OCI-LY7 (cell line): Measurements from ENCODE around the gene KIF22. TPM values are rescaled to one million over a fixed set of nuclear protein-coding genes. Genes with fewer than 3 reads are reported as not detected.
"Not testable (repeated sequence)": the region's sequence is repeated elsewhere in the genome, so short reads cannot be mapped to it uniquely, and the experiment has no call there.

Experiments used
- BruUV-seq: library from RNA; stranded (reverse); fragments of 400-500 nt; replicated peaks from 2 replicates; lab custom pipeline; 2021; lab: Mats Ljungman, UMichigan
- CTCF ChIA-PET: fragments of 300-600 bp; sonication (Branson Sonifier 250); formaldehyde crosslinking; loops from one replicate; lab custom pipeline; 2022; ENCODE audit warnings: antibody characterized with exemption; ENCODE audit not compliant: unreplicated experiment; lab: Charles Lee
- POLR2A ChIA-PET: fragments of 300-600 bp; sonication (Branson Sonifier 250); formaldehyde crosslinking; loops from one replicate; lab custom pipeline; 2022; ENCODE audit warnings: antibody characterized with exemption; lab: Charles Lee
- DNase-seq: peaks from one replicate; pipeline ENCODE4 v3.0.0-alpha.2; 2015; ENCODE audit warnings: low spot score
- H2AFZ ChIP-seq: fragments of 200-600 bp; sonication (generic), shearing (Covaris generic); 2 replicates; pipeline ENCODE4 v1.6.1; 2014; ENCODE audit warnings: mild to moderate bottlenecking, antibody characterized with exemption, low read length, moderate library complexity
- H3K27ac ChIP-seq: fragments of 200-600 bp; sonication (generic); 2 replicates; pipeline ENCODE4 v1.5.1; 2014; ENCODE audit warnings: mixed run types, low read depth, mild to moderate bottlenecking, moderate library complexity, low read length, inconsistent platforms; ENCODE audit not compliant: poor library complexity, severe bottlenecking
- H3K36me3 ChIP-seq: fragments of 200-600 bp; sonication (generic); 2 replicates; pipeline ENCODE4 v1.6.1; 2014; ENCODE audit warnings: mild to moderate bottlenecking, antibody characterized with exemption, low read length, moderate library complexity, mixed read lengths; ENCODE audit not compliant: insufficient read depth
- H3K4me1 ChIP-seq: fragments of 200-600 bp; sonication (generic); 2 replicates; pipeline ENCODE4 v1.5.1; 2014; ENCODE audit warnings: mild to moderate bottlenecking, low read length; ENCODE audit not compliant: insufficient read depth, poor library complexity, severe bottlenecking
- H3K4me2 ChIP-seq: fragments of 200-600 bp; sonication (generic); 2 replicates; pipeline ENCODE4 v1.6.1; 2014; ENCODE audit warnings: mild to moderate bottlenecking, low read length
- H3K4me3 ChIP-seq: fragments of 200-600 bp; sonication (generic); 2 replicates; pipeline ENCODE4 v1.5.1; 2014; ENCODE audit warnings: mild to moderate bottlenecking, low read depth, low read length; ENCODE audit not compliant: poor library complexity, severe bottlenecking
- H3K79me2 ChIP-seq: fragments of 200-600 bp; sonication (generic); 2 replicates; pipeline ENCODE4 v1.6.1; 2016; ENCODE audit warnings: low read depth, mild to moderate bottlenecking, low read length, moderate library complexity, mixed read lengths; ENCODE audit not compliant: insufficient read depth
- H3K9me2 ChIP-seq: fragments of 200-600 bp; sonication (generic); 2 replicates; pipeline ENCODE4 v1.6.1; 2016; ENCODE audit warnings: mild to moderate bottlenecking, low read length, mixed read lengths; ENCODE audit not compliant: insufficient read depth
- H3K9me3 ChIP-seq: fragments of 200-600 bp; sonication (generic); 2 replicates; pipeline ENCODE4 v1.6.1; 2014; ENCODE audit warnings: mild to moderate bottlenecking, mixed run types, low read length, mixed read lengths
- H4K20me1 ChIP-seq: fragments of 200-600 bp; sonication (generic); 2 replicates; pipeline ENCODE4 v1.6.1; 2014; ENCODE audit warnings: mild to moderate bottlenecking, antibody characterized with exemption, low read length, moderate library complexity, mixed read lengths; ENCODE audit not compliant: insufficient read depth
- EZH2phosphoT487 ChIP-seq: fragments of 200-600 bp; sonication (generic); IDR thresholded peaks from 2 replicates; pipeline ENCODE4 v1.6.1; 2018; ENCODE audit warnings: low read depth, borderline replicate concordance, mild to moderate bottlenecking, mixed run types, antibody characterized with exemption, low read length, moderate library complexity, mixed read lengths
- intact Hi-C: fragments of 100-400 bp; cut with micrococcal nuclease; formaldehyde crosslinking; loops from one replicate; pipeline ENCODE4 v1.10.0; 2022; ENCODE audit not compliant: unreplicated experiment
- total RNA-seq, 2 experiments: library from RNA; depleted of rRNA in 1 of 2; stranded (reverse); fragments of >200 nt in 1 of 2; shearing (Covaris generic) in 1 of 2; gene quantifications; 2 replicates each; pipeline ENCODE4 v1.2.3, GENCODE V29; 2014 to 2022
- TF ChIP-seq, protein P1 (sequence below): fragments of 200-600 bp; sonication (generic); conservative IDR thresholded peaks from 2 replicates; pipeline ENCODE4 v1.5.1; 2014; ENCODE audit warnings: mild to moderate bottlenecking, antibody characterized with exemption, low read length, moderate library complexity, mixed read lengths

KIF22 gene
- total RNA-seq, 2 experiments from 2014 or later = 232 to 339 TPM

DNA sequence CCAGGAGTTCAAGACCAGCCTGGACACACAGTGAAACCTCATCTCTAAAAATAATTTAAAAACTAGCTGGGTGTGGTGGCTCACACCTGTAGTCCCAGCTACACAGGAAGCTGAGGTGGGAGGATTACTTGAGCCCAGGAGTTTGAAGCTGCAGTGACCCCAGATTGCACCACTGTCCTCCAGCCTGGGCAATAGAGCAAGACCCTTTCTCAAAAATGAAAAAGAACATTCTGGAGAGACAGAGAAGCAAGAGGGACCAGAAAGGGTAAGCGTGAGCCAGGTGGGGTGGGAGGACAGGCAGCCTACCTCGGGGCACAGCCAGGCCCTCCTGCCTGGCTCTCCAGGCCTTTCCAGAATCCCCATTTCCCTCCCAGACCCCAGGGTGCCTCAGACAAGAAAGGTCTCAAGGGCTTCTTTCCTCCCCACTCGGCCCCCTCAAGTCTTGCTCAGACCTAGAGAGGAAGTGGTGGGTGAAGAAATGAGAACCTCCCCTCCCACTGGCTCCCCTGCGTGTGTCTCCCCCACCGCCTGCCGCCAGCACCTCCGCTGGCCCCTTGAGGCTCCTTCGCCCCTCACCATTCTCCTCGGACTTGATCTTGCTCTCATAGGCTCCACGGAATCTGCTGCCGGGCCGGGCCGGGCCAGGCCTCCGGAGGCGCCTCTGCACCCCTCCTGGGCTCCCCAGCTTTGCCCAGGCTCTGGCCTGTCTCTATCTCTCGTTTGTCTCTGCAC, 45.3 kb upstream of the KIF22 start:
- TF ChIP-seq EZH2phosphoT487 = no peak
- TF ChIP-seq, protein P1, sequence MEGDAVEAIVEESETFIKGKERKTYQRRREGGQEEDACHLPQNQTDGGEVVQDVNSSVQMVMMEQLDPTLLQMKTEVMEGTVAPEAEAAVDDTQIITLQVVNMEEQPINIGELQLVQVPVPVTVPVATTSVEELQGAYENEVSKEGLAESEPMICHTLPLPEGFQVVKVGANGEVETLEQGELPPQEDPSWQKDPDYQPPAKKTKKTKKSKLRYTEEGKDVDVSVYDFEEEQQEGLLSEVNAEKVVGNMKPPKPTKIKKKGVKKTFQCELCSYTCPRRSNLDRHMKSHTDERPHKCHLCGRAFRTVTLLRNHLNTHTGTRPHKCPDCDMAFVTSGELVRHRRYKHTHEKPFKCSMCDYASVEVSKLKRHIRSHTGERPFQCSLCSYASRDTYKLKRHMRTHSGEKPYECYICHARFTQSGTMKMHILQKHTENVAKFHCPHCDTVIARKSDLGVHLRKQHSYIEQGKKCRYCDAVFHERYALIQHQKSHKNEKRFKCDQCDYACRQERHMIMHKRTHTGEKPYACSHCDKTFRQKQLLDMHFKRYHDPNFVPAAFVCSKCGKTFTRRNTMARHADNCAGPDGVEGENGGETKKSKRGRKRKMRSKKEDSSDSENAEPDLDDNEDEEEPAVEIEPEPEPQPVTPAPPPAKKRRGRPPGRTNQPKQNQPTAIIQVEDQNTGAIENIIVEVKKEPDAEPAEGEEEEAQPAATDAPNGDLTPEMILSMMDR = no peak
- no peaks in the 10 kb centered on the region for H3K79me2 ChIP-seq
- H3K9me3 ChIP-seq = no peaks in the 10 kb centered on the region
- BruUV-seq = no TSS peak
- no peaks in the 10 kb centered on the region for H3K4me1 ChIP-seq
- H3K36me3 ChIP-seq = no peaks in the 10 kb centered on the region
- no peak overlapping the region for H2AFZ ChIP-seq
- no peaks in the 10 kb centered on the region for H4K20me1 ChIP-seq
- DNase-seq = no peak
- CTCF ChIA-PET = no interaction called here
- H3K4me2 ChIP-seq = peak overlapping the region; percentile 20; the same call in 1 of the 2 replicates
- H3K27ac ChIP-seq = no peak overlapping the region
- POLR2A ChIA-PET = no interaction called here
- intact Hi-C loops = no loop called here
- H3K9me2 ChIP-seq = no peaks in the 10 kb centered on the region
- no peak overlapping the region for H3K4me3 ChIP-seq

DNA sequence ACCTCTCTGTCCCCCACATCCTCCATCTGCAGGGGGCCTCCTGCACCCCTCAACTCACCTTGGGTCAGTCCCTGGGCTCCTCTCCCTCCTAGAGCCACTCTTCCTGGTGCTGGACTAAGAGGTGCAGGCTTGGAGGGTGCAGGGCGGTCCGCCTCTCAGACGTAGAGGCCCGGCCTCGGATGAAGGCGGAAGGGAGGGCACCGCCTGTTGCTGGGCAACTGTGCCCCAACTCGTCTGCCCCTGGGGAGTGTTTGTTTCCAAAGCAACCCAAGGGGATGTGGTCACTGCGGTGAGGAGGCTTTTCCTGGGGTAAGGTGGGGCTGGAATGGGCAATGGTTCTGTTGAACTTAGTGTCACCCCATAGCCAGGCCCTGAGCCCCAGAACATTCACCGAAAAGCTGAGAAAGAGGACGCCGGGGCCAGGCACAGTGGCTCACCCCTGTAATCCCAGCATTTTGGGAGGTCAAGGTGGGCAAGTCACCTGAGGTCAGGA, 44.7 kb upstream of the KIF22 start, which contains the start of gene C16orf54:
Gene C16orf54, minus strand, starts transcription at position 138 of the 493 bp plus-strand sequence. CDS start 1,039 bp downstream, outside the sequence.
- H3K4me3 ChIP-seq = no peak within 1 kb of the TSS
- DNase-seq = no peak
- ChIA-PET CTCF (no interaction called here), POLR2A (no interaction called here)
- H3K9me2 ChIP-seq = no peaks in the 10 kb centered on the region
- H3K36me3 ChIP-seq = no peaks in the 10 kb centered on the region
- no TSS peak for BruUV-seq
- H3K79me2 ChIP-seq = no peaks in the 10 kb centered on the region
- no peaks in the 10 kb centered on the region for H3K9me3 ChIP-seq
- H3K27ac ChIP-seq = no peak within 1 kb of the TSS
- H2AFZ ChIP-seq = no peak within 1 kb of the TSS
- TF ChIP-seq, protein P1 = no peak
- no peak for TF ChIP-seq EZH2phosphoT487
- no peaks in the 10 kb centered on the region for H4K20me1 ChIP-seq
- H3K4me2 ChIP-seq = peak within 1 kb of the TSS; percentile 20; the same call in 1 of the 2 replicates
- H3K4me1 ChIP-seq = no peaks in the 10 kb centered on the region
- intact Hi-C loops = no loop called here

DNA sequence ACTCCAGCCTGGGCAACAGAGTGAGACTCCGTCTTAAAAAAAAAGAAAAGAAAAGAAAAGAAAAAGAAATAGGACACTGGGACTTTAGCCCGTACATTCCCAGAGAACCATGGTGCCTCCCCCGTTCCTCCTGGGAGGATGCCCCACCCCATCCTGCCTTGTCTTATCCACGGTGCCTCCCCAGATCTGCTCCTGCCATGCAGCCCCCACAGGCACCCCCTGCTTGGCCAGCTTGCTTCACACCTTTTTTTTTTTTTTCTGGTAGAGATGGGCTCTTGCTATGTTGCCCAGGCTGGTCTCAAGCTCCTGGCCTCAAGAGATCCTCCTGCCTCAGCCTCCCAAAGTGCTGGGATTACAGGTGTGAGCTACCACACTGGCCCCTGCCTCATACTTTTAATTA, 44.0 kb upstream of the KIF22 start:
- H3K36me3 ChIP-seq, intact Hi-C loops, H3K27ac ChIP-seq, H3K4me3 ChIP-seq, H4K20me1 ChIP-seq, H3K9me2 ChIP-seq, H3K4me2 ChIP-seq, H3K79me2 ChIP-seq, BruUV-seq, CTCF ChIA-PET, H3K4me1 ChIP-seq, DNase-seq, POLR2A ChIA-PET, H2AFZ ChIP-seq, H3K9me3 ChIP-seq: not testable (repeated sequence)
